HG03520 (cell line): ENCODE data around the gene POTEF.
"Not testable (repeated sequence)": the region's sequence is repeated elsewhere in the genome, so short reads cannot be mapped to it uniquely, and the experiment has no call there.

ENCODE experiments used
- ATAC-seq: cut with Tn5 transposase; IDR thresholded peaks from one replicate; pipeline ENCODE4 v1.9.1; 2021; ENCODE audit warnings: mild to moderate bottlenecking, moderate library complexity; ENCODE audit not compliant: unreplicated experiment

Gene POTEF

GRCh38 chr2:130135692-130136541 lies 6.9 kb upstream of the POTEF start:
- no peak for ATAC-seq

GRCh38 chr2:130128464-130128863 lies 558 bp downstream of the POTEF start:
- not testable (repeated sequence) for ATAC-seq

- not testable (repeated sequence) for ATAC-seq
Measured at GRCh38 chr2:130127726-130128125, 1.3 kb downstream of the POTEF start.

- ATAC-seq: not testable (repeated sequence)
Measured at GRCh38 chr2:130120924-130121323, 8.1 kb downstream of the POTEF start.

- not testable (repeated sequence) for ATAC-seq
Measured at GRCh38 chr2:130102597-130103363, 26.2 kb downstream of the POTEF start.

GRCh38 chr2:130062645-130063044 lies 66.4 kb downstream of the POTEF start:
- not testable (repeated sequence) for ATAC-seq

- not testable (repeated sequence) for ATAC-seq
Measured at GRCh38 chr2:130059982-130060381, 69.0 kb downstream of the POTEF start.

- ATAC-seq: not testable (repeated sequence)
Measured at GRCh38 chr2:130056336-130056735, 72.7 kb downstream of the POTEF start.

GRCh38 chr2:130053217-130053911 lies 75.7 kb downstream of the POTEF start:
- ATAC-seq: not testable (repeated sequence)

- not testable (repeated sequence) for ATAC-seq
Measured at GRCh38 chr2:130052376-130052775, 76.6 kb downstream of the POTEF start.

- ATAC-seq: not testable (repeated sequence)
Measured at GRCh38 chr2:130048422-130048821, 80.6 kb downstream of the POTEF start.

- ATAC-seq: not testable (repeated sequence)
Measured at GRCh38 chr2:130038265-130038603, 90.8 kb downstream of the POTEF start.

- ATAC-seq: not testable (repeated sequence)
Measured at GRCh38 chr2:130025931-130026330, 103.1 kb downstream of the POTEF start.
